ENCODE measurements around the gene PTPRN2. TPM values are rescaled to one million over a fixed set of nuclear protein-coding genes. Genes with fewer than 3 reads are reported as not detected.
A peak's percentile ranks its signal among the peaks of the same experiment; 100 is the strongest.

PTPRN2 gene
- total and polyA plus RNA-seq, 2 of the 13 experiments (the other 11 are each of a cell fraction or from before 2014, with no cell fraction given): 2.5 to 24.2 TPM

- no peak for TF ChIP-seq SIX4 (CRISPR knock-in tag; IDR thresholded peaks at IDR 0.05)
- TF ChIP-seq ZMAT3 (CRISPR knock-in tag; conservative IDR thresholded peaks at IDR 0.05): no peak
- TF ChIP-seq JUN (CRISPR knock-in tag; IDR thresholded peaks at IDR 0.05): no peak
- no peak for TF ChIP-seq ZNF10 (CRISPR knock-in tag; IDR thresholded peaks at IDR 0.05; ENCODE audit: borderline replicate concordance, low read depth)
- TF ChIP-seq CBX2 (IDR thresholded peaks at IDR 0.05; ENCODE audit: low read depth, low read length): no peak
- TF ChIP-seq CBX2 (CRISPR knock-in tag; IDR thresholded peaks at IDR 0.05; ENCODE audit: low read depth): no peak
- TF ChIP-seq MED13 (CRISPR knock-in tag; IDR thresholded peaks at IDR 0.05): no peak
- no peak for TF ChIP-seq TMF1 (CRISPR knock-in tag; IDR thresholded peaks at IDR 0.05; ENCODE audit: low read depth)
- TF ChIP-seq, protein P1, sequence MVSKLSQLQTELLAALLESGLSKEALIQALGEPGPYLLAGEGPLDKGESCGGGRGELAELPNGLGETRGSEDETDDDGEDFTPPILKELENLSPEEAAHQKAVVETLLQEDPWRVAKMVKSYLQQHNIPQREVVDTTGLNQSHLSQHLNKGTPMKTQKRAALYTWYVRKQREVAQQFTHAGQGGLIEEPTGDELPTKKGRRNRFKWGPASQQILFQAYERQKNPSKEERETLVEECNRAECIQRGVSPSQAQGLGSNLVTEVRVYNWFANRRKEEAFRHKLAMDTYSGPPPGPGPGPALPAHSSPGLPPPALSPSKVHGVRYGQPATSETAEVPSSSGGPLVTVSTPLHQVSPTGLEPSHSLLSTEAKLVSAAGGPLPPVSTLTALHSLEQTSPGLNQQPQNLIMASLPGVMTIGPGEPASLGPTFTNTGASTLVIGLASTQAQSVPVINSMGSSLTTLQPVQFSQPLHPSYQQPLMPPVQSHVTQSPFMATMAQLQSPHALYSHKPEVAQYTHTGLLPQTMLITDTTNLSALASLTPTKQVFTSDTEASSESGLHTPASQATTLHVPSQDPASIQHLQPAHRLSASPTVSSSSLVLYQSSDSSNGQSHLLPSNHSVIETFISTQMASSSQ (IDR thresholded peaks at IDR 0.05; ENCODE audit: low read depth): no peak
- TF ChIP-seq, protein P1 (CRISPR knock-in tag; IDR thresholded peaks at IDR 0.05; ENCODE audit: borderline replicate concordance): no peak
- no peak for TF ChIP-seq ZNF331 (CRISPR knock-in tag; IDR thresholded peaks at IDR 0.05)
- peak; percentile 30; the same call in 1 of the 2 replicates for TF ChIP-seq IRF2 (CRISPR knock-in tag; IDR thresholded peaks at IDR 0.05)
- no peak for TF ChIP-seq ATF5 (CRISPR knock-in tag; IDR thresholded peaks at IDR 0.05; ENCODE audit: low read depth)
- peak; percentile 63; the same call in 1 of the 2 replicates for TF ChIP-seq ZSCAN29 (CRISPR knock-in tag; conservative IDR thresholded peaks at IDR 0.05)
- 0 out of 2 replicates have a peak, but pooled peaks have one; percentile 20 for TF ChIP-seq POLR2AphosphoS5 (IDR thresholded peaks at IDR 0.05; ENCODE audit: low read depth, low read length)
- peak; percentile 37; the same call in 1 of the 2 replicates for TF ChIP-seq ZNF136 (CRISPR knock-in tag; IDR thresholded peaks at IDR 0.05; ENCODE audit: low read depth)
- TF ChIP-seq PHF21A (CRISPR knock-in tag; IDR thresholded peaks at IDR 0.05): no peak
- no peak for TF ChIP-seq ZFP36 (IDR thresholded peaks at IDR 0.05; ENCODE audit: borderline replicate concordance, low read depth, low read length, partially characterized antibody)
- 0 out of 2 replicates have a peak, but pooled peaks have one; percentile 15 for TF ChIP-seq ZNF225 (CRISPR knock-in tag; IDR thresholded peaks at IDR 0.05)
- TF ChIP-seq, protein P2, sequence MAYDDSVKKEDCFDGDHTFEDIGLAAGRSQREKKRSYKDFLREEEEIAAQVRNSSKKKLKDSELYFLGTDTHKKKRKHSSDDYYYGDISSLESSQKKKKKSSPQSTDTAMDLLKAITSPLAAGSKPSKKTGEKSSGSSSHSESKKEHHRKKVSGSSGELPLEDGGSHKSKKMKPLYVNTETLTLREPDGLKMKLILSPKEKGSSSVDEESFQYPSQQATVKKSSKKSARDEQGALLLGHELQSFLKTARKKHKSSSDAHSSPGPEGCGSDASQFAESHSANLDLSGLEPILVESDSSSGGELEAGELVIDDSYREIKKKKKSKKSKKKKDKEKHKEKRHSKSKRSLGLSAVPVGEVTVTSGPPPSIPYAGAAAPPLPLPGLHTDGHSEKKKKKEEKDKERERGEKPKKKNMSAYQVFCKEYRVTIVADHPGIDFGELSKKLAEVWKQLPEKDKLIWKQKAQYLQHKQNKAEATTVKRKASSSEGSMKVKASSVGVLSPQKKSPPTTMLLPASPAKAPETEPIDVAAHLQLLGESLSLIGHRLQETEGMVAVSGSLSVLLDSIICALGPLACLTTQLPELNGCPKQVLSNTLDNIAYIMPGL (CRISPR knock-in tag; IDR thresholded peaks at IDR 0.05; ENCODE audit: borderline replicate concordance in 1 of 2, low read depth in 1 of 2): 0 out of 4 replicates have a peak, but pooled peaks of 1 of the 2 experiments have one; percentile 40
- no peak for TF ChIP-seq FOXA1 (IDR thresholded peaks at IDR 0.05)
- TF ChIP-seq FOXA1 (CRISPR knock-in tag; IDR thresholded peaks at IDR 0.05): 0 out of 2 replicates have a peak, but pooled peaks have one; percentile 10
- TF ChIP-seq GATAD2A (CRISPR knock-in tag; IDR thresholded peaks at IDR 0.05): no peak
- TF ChIP-seq ATF1 (CRISPR knock-in tag; IDR thresholded peaks at IDR 0.05): no peak
These were observed 1018.6 kb downstream of the PTPRN2 start (continued) for GRCh38 chr7:157568770-157569584.
